T-cell (primary cell): ENCODE data around the gene FLYWCH1. TPM values are rescaled to one million over a fixed set of nuclear protein-coding genes. Genes with fewer than 3 reads are reported as not detected.

Experiments
- ATAC-seq, 4 experiments: fragments of 200-7000 bp in 3 of 4; fragments of 150-1000 bp in 1 of 4; cut with Tn5 transposase; replicated peaks in 1 of 4; 1 replicate in 3 of 4; 2 replicates in 1 of 4; pipeline ENCODE4 v1.10.0; 2021; ENCODE audit warnings: moderate library complexity in 3 of 4, mild to moderate bottlenecking in 2 of 4, moderate number of reproducible peaks in 1 of 4
- CTCF ChIA-PET, 2 donors: fragments of 300-600 bp; sonication (Branson Sonifier 250); formaldehyde crosslinking; loops; one replicate each; lab custom pipeline; 2022; ENCODE audit warnings: antibody characterized with exemption in 2 of 2; lab: Charles Lee
- POLR2A ChIA-PET, 2 donors: fragments of 300-600 bp; sonication (Branson Sonifier 250); formaldehyde crosslinking; loops; one replicate each; lab custom pipeline; 2022; ENCODE audit warnings: antibody characterized with exemption in 2 of 2; lab: Charles Lee
- DNase-seq, 35 experiments: peaks; one replicate each; pipeline versions ENCODE4 v3.0.0 to v3.0.0-alpha.2; 2013 to 2023
- H3K27ac ChIP-seq: one replicate; pipeline ENCODE4 v1.5.1; 2013; ENCODE audit warnings: low read length
- H3K27me3 ChIP-seq, 2 experiments: replicated peaks in 1 of 2; 1 replicate in 1 of 2; 2 replicates in 1 of 2; pipeline versions ENCODE4 v1.6.1 to v1.7.0; 2013; ENCODE audit warnings: low read length in 1 of 2, mixed read lengths in 1 of 2; ENCODE audit not compliant: control insufficient read depth in 2 of 2, insufficient read depth in 2 of 2; ENCODE audit errors: extremely low read depth in 1 of 2
- H3K36me3 ChIP-seq, 2 donors: 1 replicate in 1 of 2; 2 replicates in 1 of 2; pipeline versions ENCODE4 v1.6.1 to v1.7.0; 2013; ENCODE audit warnings: low read length in 1 of 2; ENCODE audit not compliant: control insufficient read depth in 2 of 2, insufficient read depth in 1 of 2; ENCODE audit errors: extremely low read depth in 1 of 2
- H3K4me1 ChIP-seq, 2 experiments: 1 replicate in 1 of 2; 2 replicates in 1 of 2; pipeline versions ENCODE4 v1.6.1 to v1.7.0; 2013; ENCODE audit warnings: low read length in 2 of 2, mixed read lengths in 1 of 2; ENCODE audit not compliant: insufficient read depth in 2 of 2, control insufficient read depth in 1 of 2; ENCODE audit errors: extremely low read depth in 1 of 2
- H3K4me3 ChIP-seq, 2 donors: 1 replicate in 1 of 2; 2 replicates in 1 of 2; pipeline versions ENCODE4 v1.5.1 to v1.7.0; 2013; ENCODE audit warnings: mild to moderate bottlenecking in 2 of 2, low read length in 1 of 2, moderate library complexity in 1 of 2; ENCODE audit not compliant: control insufficient read depth in 1 of 2; ENCODE audit errors: extremely low read depth in 1 of 2
- H3K9me3 ChIP-seq: 2 replicates; pipeline ENCODE4 v1.7.0; 2013
- H3K27ac Mint-ChIP-seq, 2 donors: one replicate each; pipeline ENCODE4 v1.8.0; 2020 to 2021; ENCODE audit warnings: mild to moderate bottlenecking in 2 of 2, mixed read lengths in 2 of 2
- H3K27me3 Mint-ChIP-seq, 2 donors: one replicate each; pipeline ENCODE4 v1.8.0; 2021 to 2022; ENCODE audit warnings: mixed read lengths in 2 of 2
- H3K36me3 Mint-ChIP-seq: one replicate; pipeline ENCODE4 v1.8.0; 2021; ENCODE audit warnings: mixed read lengths
- H3K4me1 Mint-ChIP-seq, 3 donors: one replicate each; pipeline ENCODE4 v1.8.0; 2020 to 2022; ENCODE audit warnings: mixed read lengths in 3 of 3, mild to moderate bottlenecking in 1 of 3
- H3K4me3 Mint-ChIP-seq, 3 donors: one replicate each; pipeline ENCODE4 v1.8.0; 2020 to 2022; ENCODE audit warnings: mild to moderate bottlenecking in 3 of 3, mixed read lengths in 3 of 3, moderate library complexity in 3 of 3
- H3K9me3 Mint-ChIP-seq, 3 donors: one replicate each; pipeline ENCODE4 v1.8.0; 2020 to 2022; ENCODE audit warnings: mixed read lengths in 3 of 3
- WGBS: methylation state at CpG from one replicate; pipeline ENCODE4 v1.1.5; 2013; ENCODE audit warnings: missing lambda C conversion rate; ENCODE audit not compliant: insufficient coverage; 5-methylcytosine and 5-hydroxymethylcytosine counted together
- total RNA-seq, 35 experiments: library from RNA in 6 of 35; stranded (reverse) in 6 of 35; fragments of 120-200 nt in 1 of 35; gene quantifications; one replicate each; pipeline versions ENCODE4 v1.2.1 to v1.2.4 and lab custom pipeline; 2013 to 2026

FLYWCH1 gene
- total RNA-seq, 5 donors from 2014 or later (not counting 1 experiment from before 2014, with no cell fraction given): 83.0 to 144 (median 106) TPM

- peaks cover 0 to 1% of the 10 kb centered on the region in 2 donors for H3K27me3 Mint-ChIP-seq
- no peaks in the 10 kb centered on the region for H3K36me3 Mint-ChIP-seq
- H3K4me1 Mint-ChIP-seq: peaks cover 10 to 12% (median 12%) of the 10 kb centered on the region in 3 donors
- H3K9me3 ChIP-seq: no peaks in the 10 kb centered on the region
- ChIA-PET POLR2A (no interaction called here), CTCF (no interaction called here)
- DNase-seq: no peak
- ATAC-seq: no peak
- no peaks in the 10 kb centered on the region for H3K9me3 Mint-ChIP-seq
- H3K27ac Mint-ChIP-seq: no peak overlapping the region
- no peak overlapping the region for H3K27ac ChIP-seq
- H3K4me3 Mint-ChIP-seq: no peak overlapping the region
- H3K4me1 ChIP-seq: peaks cover under 1 to 15% of the 10 kb centered on the region in 2 experiments
- no peak overlapping the region for H3K4me3 ChIP-seq
- H3K36me3 ChIP-seq: no peaks in the 10 kb centered on the region
- 86% methylated on average over 15 of the region's 15 CpGs for WGBS
- H3K27me3 ChIP-seq: peaks cover 0 to 57% of the 10 kb centered on the region in 2 experiments
These were observed 74.2 kb downstream of the FLYWCH1 start for GRCh38 chr16:2985893-2986355.

DNA sequence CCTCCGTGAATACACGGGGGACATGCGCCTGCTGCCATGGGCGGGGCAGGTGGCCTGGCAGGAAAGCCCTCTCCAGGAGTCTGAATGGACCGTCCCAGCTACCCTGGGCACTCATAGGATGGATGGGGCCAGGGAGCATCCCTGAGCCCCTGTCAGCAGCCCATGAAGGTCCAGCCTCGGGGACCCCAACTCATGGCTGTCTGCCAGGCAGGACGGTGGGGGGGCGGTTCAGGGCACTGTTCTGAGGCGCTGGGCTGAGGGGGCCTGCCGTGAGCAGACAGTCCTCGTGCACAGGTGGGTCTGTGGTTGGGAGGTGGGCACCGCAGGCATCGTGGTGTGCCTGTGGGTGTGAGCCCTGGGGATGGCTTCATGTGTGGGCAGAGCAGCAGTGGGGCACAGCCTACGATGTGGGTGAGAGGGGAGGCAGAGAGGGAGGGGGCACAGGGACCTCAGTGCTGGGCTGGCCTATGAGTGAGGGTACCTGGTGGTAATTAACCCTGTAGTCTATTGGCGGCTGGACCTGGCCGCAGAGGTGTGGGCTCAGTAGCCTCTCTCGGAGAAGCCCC, 75.0 kb downstream of the FLYWCH1 start:
- Histone ChIP-seq H3K27me3 (peaks cover 0 to 65% of the 10 kb centered on the region in 2 experiments), H3K4me1 (peaks cover 0 to 10% of the 10 kb centered on the region in 2 experiments), H3K27ac (no peak overlapping the region), H3K9me3 (no peaks in the 10 kb centered on the region), H3K4me3 (no peak overlapping the region), H3K36me3 (no peaks in the 10 kb centered on the region)
- DNase-seq: no peak
- no peak for ATAC-seq
- ChIA-PET POLR2A (no interaction called here), CTCF (no interaction called here)
- Mint-ChIP-seq H3K36me3 (no peaks in the 10 kb centered on the region), H3K9me3 (no peaks in the 10 kb centered on the region), H3K4me3 (no peak overlapping the region), H3K4me1 (peaks cover 4 to 7% (median 7%) of the 10 kb centered on the region in 3 donors), H3K27me3 (peaks cover 0 to 1% of the 10 kb centered on the region in 2 donors), H3K27ac (peak overlapping the region in 1 of 2 donors; percentile 27)
- WGBS: 73% methylated on average over 17 of the region's 17 CpGs

GRCh38 chr16:2987286-2987685, 75.6 kb downstream of the FLYWCH1 start:
- H3K27ac ChIP-seq: no peak overlapping the region
- POLR2A ChIA-PET: no interaction called here
- H3K27me3 Mint-ChIP-seq: peaks cover 0 to 1% of the 10 kb centered on the region in 2 donors
- CTCF ChIA-PET: no interaction called here
- no peak for DNase-seq
- H3K9me3 Mint-ChIP-seq: no peaks in the 10 kb centered on the region
- H3K4me1 ChIP-seq: peaks cover 0 to 10% of the 10 kb centered on the region in 2 experiments
- no peak overlapping the region for H3K4me3 Mint-ChIP-seq
- peaks cover 4 to 5% (median 4%) of the 10 kb centered on the region in 3 donors for H3K4me1 Mint-ChIP-seq
- H3K36me3 ChIP-seq: no peaks in the 10 kb centered on the region
- H3K4me3 ChIP-seq: no peak overlapping the region
- H3K36me3 Mint-ChIP-seq: no peaks in the 10 kb centered on the region
- peaks cover 0 to 66% of the 10 kb centered on the region in 2 experiments for H3K27me3 ChIP-seq
- no peak overlapping the region for H3K27ac Mint-ChIP-seq
- WGBS: 86% methylated on average over 9 of the region's 9 CpGs
- no peak for ATAC-seq
- H3K9me3 ChIP-seq: no peaks in the 10 kb centered on the region

DNA sequence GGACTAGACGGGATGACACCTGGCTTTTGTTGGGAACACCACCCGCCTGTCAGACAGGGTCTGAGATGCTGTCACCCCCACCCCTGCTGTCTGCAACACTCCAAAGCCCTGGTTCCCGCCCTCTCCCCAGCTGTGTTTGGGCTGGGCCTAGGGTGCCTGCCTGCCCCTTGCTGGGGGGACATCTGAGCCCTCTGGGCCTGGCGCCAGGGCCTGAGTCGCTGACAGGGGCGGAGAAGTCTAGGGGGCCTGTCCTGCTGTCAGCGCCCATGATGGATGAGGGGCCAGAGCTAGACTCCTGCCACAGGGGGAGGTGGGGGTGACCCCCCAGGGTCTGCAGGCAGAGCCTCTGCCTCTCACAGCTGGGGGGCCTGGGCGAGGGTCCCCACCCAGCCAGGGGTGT, 76.1 kb downstream of the FLYWCH1 start:
- Mint-ChIP-seq H3K27ac (no peak overlapping the region), H3K27me3 (peaks cover 0 to 1% of the 10 kb centered on the region in 2 donors), H3K36me3 (no peaks in the 10 kb centered on the region), H3K4me1 (peaks cover 3 to 5% (median 4%) of the 10 kb centered on the region in 3 donors), H3K4me3 (no peak overlapping the region), H3K9me3 (no peaks in the 10 kb centered on the region)
- H3K4me1 ChIP-seq: peaks cover 0 to 10% of the 10 kb centered on the region in 2 experiments
- ChIA-PET POLR2A (no interaction called here), CTCF (no interaction called here)
- H3K4me3 ChIP-seq: no peak overlapping the region
- H3K27ac ChIP-seq: no peak overlapping the region
- H3K36me3 ChIP-seq: no peaks in the 10 kb centered on the region
- H3K27me3 ChIP-seq: peaks cover 0 to 68% of the 10 kb centered on the region in 2 experiments
- ATAC-seq (no peak), DNase-seq (no peak)
- WGBS: 91% methylated on average over 5 of the region's 8 CpGs
- H3K9me3 ChIP-seq: no peaks in the 10 kb centered on the region

- Histone ChIP-seq H3K4me1 (peaks cover 0 to 5% of the 10 kb centered on the region in 2 experiments), H3K27me3 (peaks cover 0 to 64% of the 10 kb centered on the region in 2 experiments), H3K36me3 (no peaks in the 10 kb centered on the region), H3K9me3 (no peaks in the 10 kb centered on the region), H3K27ac (no peak overlapping the region), H3K4me3 (no peak overlapping the region)
- WGBS: 79% methylated on average over 8 of the region's 8 CpGs
- H3K4me1 Mint-ChIP-seq: peaks cover 3 to 4% (median 3%) of the 10 kb centered on the region in 3 donors
- POLR2A ChIA-PET: no interaction called here
- peaks cover 0 to 1% of the 10 kb centered on the region in 2 donors for H3K27me3 Mint-ChIP-seq
- H3K36me3 Mint-ChIP-seq: no peaks in the 10 kb centered on the region
- CTCF ChIA-PET: no interaction called here
- DNase-seq: no peak
- H3K9me3 Mint-ChIP-seq: no peaks in the 10 kb centered on the region
- no peak for ATAC-seq
- H3K27ac Mint-ChIP-seq: no peak overlapping the region
- H3K4me3 Mint-ChIP-seq: no peak overlapping the region
These were observed 76.9 kb downstream of the FLYWCH1 start for GRCh38 chr16:2988590-2989099.

DNA sequence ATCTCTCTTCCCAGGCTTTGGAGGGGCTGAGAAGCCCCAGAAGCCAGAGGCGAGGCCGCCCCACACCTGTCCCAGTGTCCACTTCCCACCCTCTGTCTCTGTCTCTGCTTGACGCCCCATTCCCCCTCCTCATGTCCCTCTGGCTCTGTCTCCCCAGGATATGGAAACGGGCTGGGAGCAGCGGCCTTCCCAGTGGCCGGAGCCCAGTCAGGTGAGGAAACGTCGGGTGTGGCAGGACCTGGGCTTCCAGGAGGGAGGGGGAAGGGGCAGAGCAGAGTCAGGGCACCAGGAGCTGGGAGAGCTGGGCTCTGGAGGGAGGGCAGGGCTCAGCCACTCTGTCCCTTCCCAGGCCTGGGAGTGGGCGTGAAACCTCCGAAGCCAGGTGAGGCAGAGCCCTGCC, 79.2 kb downstream of the FLYWCH1 start:
- no peaks in the 10 kb centered on the region for H3K4me1 Mint-ChIP-seq
- POLR2A ChIA-PET: no interaction called here

More for the DNA sequence above, 79.2 kb downstream of the FLYWCH1 start:
- Mint-ChIP-seq H3K27me3 (peaks cover 0 to 1% of the 10 kb centered on the region in 2 donors), H3K9me3 (no peaks in the 10 kb centered on the region), H3K36me3 (no peaks in the 10 kb centered on the region), H3K27ac (no peak overlapping the region), H3K4me3 (no peak overlapping the region)
- H3K27me3 ChIP-seq: peaks cover 0 to 55% of the 10 kb centered on the region in 2 experiments
- no peak overlapping the region for H3K4me3 ChIP-seq
- CTCF ChIA-PET: no interaction called here
- DNase-seq (no peak), ATAC-seq (no peak)
- no peaks in the 10 kb centered on the region for H3K36me3 ChIP-seq
- no peaks in the 10 kb centered on the region for H3K4me1 ChIP-seq
- H3K27ac ChIP-seq: no peak overlapping the region
- 70% methylated on average over 3 of the region's 10 CpGs for WGBS
- H3K9me3 ChIP-seq: no peaks in the 10 kb centered on the region
